ENCODE data around the gene CP.
"Not testable (repeated sequence)": the region's sequence is repeated elsewhere in the genome, so short reads cannot be mapped to it uniquely, and the experiment has no call there.

Gene CP

GRCh38 chr3:149226776-149227175, 5.1 kb upstream of the CP start:
- DNase-seq: no peak

DNA sequence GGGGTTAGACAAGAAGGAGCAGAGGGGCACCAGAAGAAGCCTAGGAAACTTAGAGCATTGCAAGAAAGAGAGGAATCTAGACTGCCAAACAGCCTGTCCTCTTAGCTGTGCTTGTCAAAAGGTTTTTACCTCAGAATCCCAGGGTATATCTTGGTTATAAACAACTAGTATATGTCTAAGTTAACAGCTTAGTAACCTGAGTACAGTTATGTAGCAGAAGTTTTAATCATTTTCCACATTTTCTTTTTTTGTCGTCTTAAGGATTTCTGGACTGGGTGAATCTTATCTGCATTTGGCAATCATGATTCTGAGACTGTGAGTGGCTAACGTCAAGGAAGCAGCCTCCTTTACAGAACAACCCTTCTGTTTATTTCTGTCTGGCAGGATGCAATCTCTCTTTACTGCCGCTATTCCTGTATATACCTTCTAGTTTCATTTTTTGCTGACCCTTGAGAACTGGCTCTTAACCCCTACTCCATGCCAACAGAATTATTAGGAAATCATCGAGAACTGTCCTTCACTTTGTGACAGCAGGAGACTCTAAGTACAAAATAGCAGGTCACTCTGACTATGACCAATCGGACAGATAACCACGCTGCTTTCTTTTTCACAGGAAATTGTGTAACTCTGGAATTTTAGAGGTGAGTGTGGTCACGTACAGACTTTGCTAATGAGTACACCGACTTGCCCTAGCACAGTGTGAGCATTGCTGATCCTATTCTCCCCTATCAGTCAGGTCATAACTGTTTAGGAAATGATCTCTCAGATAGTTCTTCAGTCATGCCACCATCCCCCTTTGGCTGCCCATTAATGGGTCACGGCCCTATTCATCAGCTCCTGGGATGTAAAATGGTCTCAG, 3.3 kb upstream of the CP start:
- DNase-seq: peak; percentile 51

- DNase-seq: no peak
These were observed 1.8 kb upstream of the CP start for GRCh38 chr3:149223461-149223820.

GRCh38 chr3:149219380-149220121, 2.1 kb downstream of the CP start:
- not testable (repeated sequence) for DNase-seq

GRCh38 chr3:149217347-149217746, 4.3 kb downstream of the CP start:
- DNase-seq: no peak

DNA sequence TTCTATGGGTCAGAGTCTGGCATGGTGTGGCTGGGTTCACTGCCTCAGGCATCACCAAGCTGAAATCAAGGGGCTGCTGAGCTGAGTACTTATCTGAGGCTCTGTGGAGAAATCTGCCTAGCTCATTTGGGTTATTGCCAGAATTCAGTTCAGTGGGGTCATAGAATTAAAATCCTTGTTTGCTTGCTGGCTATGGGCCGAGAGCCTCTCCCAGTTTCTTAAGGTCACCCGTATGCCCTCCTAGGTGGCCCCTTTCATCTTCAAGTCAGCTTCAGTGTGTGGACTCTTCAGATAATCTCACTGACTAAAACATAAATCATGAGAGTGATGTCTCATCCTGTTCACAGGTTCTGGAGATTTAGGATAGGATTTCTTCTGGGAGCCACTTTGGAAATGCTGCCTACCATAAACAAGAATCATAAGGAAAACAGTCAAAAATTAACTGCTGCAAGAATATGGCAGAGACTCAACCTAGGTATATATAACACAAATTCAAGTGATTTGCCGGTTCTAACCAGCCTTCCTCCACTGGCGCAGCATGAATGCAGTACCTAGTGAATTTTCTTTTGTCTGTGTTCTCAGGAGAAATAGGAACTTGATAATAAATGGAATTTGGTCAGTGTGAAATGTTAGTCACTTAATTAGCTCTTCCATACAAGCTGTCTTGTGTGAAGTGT, 5.3 kb downstream of the CP start:
- DNase-seq: no peak

DNA sequence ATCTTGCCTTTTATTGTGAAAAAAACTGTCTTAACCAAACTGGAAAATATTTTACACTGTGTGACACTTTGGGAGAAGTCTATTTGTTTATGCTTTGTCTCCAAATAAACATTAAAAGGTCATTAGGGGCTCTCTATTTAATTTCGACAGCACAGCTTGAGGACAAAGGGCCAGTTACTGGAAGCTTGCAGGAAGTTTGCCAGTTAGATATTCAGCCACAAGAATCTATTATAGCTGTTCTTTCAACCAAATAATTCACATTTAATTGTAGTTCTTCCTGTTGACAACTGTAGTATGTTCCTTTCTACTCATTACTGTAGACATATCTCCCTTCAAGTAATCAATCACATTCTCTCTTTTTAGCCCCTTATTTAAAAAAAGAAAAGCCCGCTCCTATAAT, 6.1 kb downstream of the CP start:
- no peak for DNase-seq

DNA sequence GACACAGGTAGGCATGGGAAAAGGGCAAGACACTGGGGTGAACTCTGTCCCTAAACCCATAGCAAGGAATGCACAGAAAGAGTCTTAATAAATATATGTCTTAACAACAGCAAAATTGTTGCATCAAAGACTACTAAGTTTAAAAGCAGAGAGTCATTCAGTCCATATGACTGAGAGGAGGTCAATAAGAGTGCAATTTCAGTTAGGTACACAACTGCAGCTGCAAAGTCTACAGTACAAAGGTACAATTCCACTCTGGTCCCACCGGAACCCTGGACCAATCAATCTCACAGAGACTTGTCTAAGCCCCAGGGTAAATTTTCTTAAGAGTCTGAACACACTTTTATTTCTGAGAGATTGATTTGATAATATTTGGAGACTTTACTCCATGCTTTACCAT, 6.9 kb downstream of the CP start:
- DNase-seq: no peak

- no peak for DNase-seq
These were observed 9.2 kb downstream of the CP start for GRCh38 chr3:149212386-149212785.

DNA sequence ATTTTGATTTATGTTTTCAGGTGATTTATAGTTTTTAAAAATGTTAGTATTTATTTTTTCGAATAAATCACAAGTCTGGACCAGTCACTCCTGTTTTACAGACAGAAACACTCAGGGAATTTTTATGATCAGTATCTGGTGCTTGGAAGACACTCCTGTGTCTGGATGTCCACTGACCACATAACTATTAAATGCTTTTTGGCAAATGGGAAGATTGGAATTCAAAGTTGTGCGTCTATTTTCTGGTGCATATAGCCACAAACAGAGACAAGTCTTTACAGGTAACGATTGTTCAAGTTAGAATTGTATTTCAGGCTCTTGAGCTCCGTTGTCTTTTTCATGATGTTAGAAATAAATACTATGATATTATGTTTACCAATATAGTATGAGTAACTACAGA, 12.2 kb downstream of the CP start:
- DNase-seq: no peak

DNA sequence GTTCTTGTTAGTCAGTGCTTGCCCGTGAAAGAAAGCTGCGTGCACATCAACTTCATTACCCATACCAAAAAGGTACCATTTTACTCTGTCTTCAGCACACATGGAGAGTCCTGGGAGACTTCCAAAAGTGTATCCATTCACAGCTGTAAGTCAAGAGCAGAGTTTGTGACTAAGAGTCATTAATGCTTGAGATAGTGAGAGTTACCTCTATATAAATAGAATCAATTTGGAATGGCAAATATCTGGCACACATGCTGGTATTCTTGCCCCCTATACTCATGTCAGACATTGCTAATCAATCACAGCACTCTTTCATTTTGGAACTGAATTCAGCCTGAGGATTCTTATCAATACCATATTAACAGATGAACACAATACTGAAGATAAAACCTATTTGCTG, 14.2 kb downstream of the CP start:
- no peak for DNase-seq

GRCh38 chr3:149204390-149204991, 17.1 kb downstream of the CP start:
- DNase-seq: no peak

- no peak for DNase-seq
These were observed 17.9 kb downstream of the CP start for GRCh38 chr3:149203758-149204157.

GRCh38 chr3:149199474-149199873, 22.2 kb downstream of the CP start:
- no peak for DNase-seq

DNA sequence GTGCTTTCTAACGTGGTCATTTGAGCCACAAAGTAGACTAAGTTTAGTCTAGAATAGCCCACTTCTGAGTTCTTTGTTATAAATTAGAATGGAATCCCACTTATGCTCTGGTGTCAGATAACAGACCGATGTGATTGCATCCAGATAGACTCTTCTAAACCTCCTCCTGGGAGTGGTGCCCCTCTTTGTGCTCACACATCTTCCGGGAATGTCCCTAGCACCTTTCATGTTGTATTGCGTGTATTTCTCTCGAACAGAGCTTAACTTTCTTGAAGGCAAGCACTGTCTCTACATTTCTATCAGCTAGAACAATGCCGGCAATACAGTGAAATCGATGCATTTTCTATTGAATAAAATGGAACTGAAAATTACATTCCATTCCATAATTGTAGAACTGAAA, 23.0 kb downstream of the CP start:
- DNase-seq: no peak

GRCh38 chr3:149197669-149198068, 24.0 kb downstream of the CP start:
- no peak for DNase-seq

- not testable (repeated sequence) for DNase-seq
These were observed 24.6 kb downstream of the CP start for GRCh38 chr3:149196805-149197592.

GRCh38 chr3:149195221-149195620, 26.4 kb downstream of the CP start:
- no peak for DNase-seq

DNA sequence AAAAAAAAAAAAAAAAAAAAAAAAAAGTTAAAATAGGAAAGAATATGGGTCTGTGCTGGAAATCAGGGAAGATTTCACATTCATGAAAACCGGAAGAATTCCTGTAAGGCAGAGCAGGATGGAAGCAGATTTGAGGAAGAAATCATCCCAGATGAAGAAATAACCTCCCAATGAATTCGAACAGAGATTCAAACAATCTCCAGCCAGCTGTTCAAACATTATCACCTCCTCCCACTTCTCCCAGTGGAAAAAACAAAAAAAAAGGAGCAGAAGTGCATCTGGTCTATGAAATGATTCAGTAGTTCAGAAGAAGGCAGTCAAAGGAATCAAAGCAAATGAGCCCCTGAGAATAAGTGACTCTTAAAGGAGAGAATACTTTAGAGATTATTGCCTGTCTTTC, 33.1 kb downstream of the CP start:
- DNase-seq: no peak

GRCh38 chr3:149186721-149187120, 34.9 kb downstream of the CP start:
- DNase-seq: no peak

GRCh38 chr3:149186219-149186618, 35.4 kb downstream of the CP start:
- no peak for DNase-seq

DNA sequence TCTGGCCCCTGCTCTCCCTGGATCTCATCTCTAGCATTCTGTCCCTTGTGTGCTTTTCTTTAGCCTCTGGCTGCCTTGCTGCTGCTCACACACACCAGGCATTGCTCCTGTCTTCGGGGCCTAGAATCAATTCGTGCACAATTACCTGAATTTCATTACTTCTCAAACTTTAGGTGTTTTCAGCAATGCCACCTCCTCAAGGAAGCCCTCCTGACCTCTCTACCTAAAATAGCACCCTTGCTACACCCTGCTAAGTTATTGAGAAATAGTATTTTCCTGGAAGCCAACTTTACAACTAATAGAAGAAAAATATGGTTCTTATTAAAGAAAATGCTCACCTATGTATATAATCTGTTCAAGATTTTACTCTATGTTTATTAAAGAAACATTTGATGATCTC, 40.4 kb downstream of the CP start:
- DNase-seq: no peak
